Measurements from ENCODE around the gene HSD17B3.

DNA sequence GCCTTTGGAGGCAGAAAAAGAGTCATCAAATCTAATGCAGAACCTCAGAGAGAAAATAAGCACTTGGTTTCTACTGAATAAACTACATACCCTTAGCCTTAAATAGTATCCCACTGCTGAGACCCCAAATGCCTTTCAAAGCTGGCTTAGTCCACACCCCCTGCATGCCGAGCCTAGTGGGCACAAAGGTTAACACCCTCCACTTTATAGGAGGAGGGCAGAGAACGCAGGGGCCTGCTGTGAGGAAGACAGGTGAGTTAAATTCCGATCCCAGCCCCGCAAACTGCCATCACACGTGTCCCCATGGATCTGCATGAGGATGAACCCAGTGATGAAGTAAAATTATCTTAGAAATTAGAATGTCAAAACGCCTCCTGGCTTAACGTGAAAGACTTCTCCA lies 19.5 kb upstream of the HSD17B3 start:
- TF ChIP-seq, protein P1, sequence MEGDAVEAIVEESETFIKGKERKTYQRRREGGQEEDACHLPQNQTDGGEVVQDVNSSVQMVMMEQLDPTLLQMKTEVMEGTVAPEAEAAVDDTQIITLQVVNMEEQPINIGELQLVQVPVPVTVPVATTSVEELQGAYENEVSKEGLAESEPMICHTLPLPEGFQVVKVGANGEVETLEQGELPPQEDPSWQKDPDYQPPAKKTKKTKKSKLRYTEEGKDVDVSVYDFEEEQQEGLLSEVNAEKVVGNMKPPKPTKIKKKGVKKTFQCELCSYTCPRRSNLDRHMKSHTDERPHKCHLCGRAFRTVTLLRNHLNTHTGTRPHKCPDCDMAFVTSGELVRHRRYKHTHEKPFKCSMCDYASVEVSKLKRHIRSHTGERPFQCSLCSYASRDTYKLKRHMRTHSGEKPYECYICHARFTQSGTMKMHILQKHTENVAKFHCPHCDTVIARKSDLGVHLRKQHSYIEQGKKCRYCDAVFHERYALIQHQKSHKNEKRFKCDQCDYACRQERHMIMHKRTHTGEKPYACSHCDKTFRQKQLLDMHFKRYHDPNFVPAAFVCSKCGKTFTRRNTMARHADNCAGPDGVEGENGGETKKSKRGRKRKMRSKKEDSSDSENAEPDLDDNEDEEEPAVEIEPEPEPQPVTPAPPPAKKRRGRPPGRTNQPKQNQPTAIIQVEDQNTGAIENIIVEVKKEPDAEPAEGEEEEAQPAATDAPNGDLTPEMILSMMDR (conservative IDR thresholded peaks at IDR 0.05): no peak
- TF ChIP-seq EZH2 (IDR thresholded peaks at IDR 0.05; ENCODE audit: low read depth): no peak

Measured in PC-9 (cell line).